Activated CD4-positive, alpha-beta T cell treated with anti-CD3 and anti-CD28 coated beads, Interleukin-2, Interleukin-6, amounts not matched to agents 100 ng/mL and 50 ng/mL, durations not matched to agents 16 hours and 8 hours (primary cell): ENCODE data around the gene SLC25A43.
"Not testable (repeated sequence)": the region's sequence is repeated elsewhere in the genome, so short reads cannot be mapped to it uniquely, and the experiment has no call there.

Experiments
- DNase-seq: peaks from one replicate; pipeline ENCODE4 v3.0.0-alpha.2; 2020

Gene SLC25A43

DNA sequence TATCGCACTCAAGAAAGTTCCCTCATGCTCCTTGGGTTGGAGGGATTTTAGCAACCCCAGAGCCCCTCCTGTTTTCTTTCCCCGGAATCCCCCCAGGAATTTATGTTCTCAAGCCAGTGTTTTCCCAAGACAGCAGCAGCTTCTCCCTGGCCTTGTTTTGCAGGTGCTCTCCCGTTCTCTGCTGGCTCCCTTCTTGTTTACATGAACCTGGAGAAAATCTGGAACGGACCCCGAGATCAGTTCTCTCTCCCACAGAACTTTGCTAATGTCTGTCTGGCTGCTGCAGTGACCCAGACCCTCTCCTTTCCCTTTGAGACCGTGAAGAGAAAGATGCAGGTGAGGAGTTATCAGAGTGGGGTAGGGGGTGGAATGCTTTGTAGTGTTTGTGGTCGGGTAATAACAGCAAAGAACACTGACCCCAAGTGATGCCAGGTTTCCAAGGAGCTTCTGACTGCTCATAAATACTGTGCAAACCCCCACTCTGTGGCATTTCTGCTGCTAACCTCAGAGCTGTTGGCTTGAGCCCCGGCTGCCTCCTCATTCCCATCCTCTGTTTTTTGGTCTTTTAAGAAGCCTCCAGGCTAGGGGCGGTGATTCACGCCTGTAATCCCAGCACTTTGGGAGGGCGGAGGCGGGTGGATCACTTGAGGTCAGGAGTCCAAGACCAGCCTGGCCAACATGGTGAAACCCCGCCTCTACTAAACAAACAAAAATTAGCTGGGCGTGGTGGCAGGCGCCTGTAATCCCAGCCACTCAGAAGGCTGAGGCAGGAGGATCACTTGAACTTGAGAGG is 11.1 kb downstream of the SLC25A43 start:
- DNase-seq, result no peak

DNA sequence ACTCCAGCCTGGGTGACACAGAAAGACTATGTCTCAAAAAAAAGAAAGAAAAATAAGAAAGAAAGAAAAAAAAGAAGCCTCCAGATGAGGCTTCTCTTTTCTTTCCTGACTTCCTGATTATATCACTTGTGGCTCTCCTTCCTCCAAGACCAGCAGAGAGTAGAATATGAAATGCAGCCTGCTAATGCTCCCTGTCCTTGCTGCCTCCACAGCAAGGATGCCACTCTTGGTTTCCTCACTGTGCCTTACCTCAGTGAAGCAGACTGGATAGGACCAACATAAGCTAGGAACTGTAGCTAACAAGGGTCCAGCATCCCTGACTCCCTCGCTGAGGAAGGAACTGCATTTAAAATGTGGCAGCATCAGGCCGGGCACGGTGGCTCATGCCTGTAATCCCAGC is 11.7 kb downstream of the SLC25A43 start:
- DNase-seq, result no peak

- DNase-seq, result no peak
These were observed 12.8 kb downstream of the SLC25A43 start for GRCh38 chrX:119411959-119412358.

GRCh38 chrX:119417376-119417775 is 18.2 kb downstream of the SLC25A43 start:
- DNase-seq, result no peak

DNA sequence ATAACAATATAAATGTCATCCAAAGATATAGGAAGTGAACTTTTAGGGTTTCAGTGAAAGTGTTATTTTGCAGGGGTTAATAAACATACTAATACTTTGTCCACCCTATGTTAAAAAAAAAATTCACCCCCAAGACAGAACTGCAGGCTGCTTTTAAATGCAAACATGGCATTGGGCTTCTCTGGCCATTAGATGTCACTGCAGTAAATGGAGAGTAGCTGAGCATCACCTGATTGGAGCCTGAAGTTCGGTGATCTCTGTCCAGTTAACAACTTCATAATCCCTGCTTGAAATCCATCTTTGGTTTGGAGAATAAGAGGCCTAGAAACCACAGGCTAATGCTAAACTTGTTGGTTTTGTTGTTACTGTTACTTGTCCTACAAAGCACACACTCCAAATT is 18.7 kb downstream of the SLC25A43 start:
- DNase-seq, result no peak

DNA sequence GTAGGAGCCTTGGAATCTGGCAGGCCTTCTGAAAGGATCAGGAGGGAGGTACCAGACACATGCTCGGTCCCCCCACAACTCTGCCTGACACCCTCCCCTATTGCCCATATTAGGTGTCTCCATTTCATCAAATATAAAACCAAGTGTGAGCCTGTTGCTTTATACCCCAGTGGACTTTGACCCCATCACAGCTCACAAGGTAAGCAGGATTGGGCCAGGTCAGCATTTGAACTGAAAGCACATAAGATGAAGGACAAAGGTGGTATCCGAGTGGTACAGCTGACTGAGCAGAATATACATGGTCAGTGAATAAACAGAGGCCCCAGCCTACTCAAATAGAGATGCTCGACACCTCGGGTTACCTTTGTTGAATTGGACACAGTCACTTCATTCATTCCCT is 20.0 kb downstream of the SLC25A43 start:
- DNase-seq, result no peak

DNA sequence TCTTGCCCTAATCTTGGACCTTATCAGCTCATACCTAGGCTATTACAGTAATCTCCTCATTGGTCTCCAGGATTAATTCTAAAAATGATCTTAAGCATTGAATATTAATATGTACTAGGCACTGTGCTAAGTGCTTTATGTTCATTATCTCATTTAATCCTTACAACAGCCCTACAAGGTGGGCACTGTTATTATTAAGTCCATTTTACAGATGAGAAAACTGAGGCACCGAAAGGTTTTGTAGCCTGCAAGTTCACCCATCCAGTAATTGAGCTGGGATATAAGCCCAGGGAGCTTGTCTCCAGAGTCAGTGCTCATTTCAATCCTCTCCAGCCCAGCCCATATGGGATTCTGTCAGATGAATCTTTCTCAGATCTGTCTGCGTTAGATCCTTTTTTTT is 20.8 kb downstream of the SLC25A43 start:
- DNase-seq, result no peak

DNA sequence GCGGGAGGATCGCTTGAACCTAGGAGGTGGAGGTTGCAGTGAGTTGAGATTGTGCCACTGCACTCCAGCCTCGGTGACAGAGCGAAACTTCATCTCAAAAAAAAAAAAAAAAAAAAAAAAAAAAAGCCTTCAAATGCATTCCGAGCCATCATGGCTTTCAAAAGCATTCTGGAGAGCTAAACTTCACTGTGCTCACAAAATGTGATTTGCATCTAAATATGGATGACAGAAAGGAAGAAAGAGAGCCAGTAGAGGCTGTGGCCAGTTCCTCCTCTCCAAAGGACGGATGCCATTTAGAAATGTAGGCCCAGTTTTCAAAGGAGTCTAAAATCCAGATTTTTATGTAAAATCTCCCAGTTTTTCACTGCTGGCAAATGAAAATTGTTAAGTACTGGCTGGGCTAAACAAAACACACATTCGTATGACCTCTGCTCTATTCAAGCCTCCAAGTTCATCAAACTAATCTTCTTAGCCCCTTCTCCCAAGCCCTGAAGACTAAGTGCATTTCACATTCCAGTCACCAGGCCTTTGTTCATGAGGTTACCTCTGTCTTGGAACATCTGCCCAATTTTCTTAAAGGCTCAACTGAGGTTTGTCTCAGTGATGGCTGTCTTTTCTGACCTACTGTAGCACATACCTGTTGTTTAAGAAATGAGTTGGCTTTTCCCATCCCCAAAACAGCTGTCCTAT is 22.0 kb downstream of the SLC25A43 start:
- DNase-seq, result no peak

DNA sequence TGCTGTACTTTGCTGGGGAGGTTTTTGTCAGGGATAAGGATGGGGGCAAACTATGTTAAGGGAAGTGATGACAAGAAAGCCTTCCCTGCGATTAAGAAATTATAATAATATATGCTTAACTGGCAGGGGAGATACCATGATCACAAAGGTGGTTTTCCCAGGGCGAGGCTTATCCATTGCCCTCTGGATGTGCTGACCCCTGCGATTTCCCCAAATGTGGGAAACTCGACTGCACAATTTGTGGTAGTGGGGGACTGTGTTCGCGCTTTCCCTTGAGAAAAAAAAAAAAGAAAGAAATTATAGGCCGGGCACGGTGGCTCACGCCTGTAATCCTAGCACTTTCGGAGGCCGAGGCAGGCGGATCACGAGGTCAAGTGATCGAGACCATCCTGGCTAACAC is 24.5 kb downstream of the SLC25A43 start:
- DNase-seq, result no peak

DNA sequence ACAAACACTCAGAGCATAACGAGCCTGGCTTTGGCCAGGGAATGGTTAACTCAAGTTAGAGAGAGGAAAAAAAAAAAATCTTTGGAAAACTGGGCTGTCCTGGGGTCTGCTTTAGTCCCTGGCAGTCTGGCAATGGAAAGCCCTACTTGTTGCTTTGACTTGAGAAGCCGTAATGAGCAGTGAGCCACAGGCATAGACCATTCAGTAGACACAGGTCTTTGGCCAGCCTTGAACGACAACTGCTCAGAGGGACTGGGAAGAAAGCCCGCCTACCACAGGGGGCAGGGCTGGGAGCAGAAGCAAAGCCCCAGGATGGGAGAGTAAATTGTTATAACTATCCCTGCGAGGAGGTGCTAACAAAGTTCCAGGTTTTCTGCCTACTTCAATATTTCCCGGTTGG is 25.9 kb downstream of the SLC25A43 start:
- no peak for DNase-seq

DNA sequence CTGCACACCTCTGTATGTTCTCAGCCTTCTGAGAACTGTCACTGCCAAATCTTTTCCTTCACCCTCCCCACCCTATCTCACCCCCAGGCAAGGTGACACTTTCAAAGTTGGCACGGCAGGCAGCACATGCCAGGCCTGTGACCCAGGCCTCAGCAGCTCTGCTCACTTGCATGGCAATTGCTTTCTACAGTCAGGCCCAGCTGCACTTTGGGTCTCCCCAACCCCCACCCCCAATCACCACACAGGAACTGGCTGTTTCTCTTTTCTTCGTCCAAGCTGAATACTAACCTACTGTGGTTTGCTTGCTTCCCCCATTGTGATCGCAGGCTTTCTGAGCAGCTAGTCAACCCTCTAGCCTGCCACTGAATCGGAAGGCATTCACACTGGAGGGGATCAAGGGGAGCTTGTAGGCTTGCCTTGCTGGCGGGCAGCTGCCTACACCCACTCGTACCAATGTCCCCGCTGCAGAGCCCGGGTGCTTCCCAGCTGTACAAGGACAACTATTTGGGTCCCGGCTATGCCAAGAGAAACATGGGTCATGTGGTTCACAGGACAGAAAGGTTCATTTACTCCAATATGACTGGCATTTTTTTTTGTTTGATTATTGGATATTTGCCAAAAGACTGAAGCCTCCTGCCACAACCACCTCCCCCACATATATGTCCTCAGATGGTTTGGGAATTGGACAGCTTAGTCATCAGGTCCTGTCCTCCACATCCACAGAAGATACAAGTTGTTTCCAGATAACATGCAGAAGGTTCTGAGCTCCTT is 28.1 kb downstream of the SLC25A43 start:
- no peak for DNase-seq

- no peak for DNase-seq
These were observed 28.7 kb downstream of the SLC25A43 start for GRCh38 chrX:119427795-119428185.

GRCh38 chrX:119429471-119429870 is 30.3 kb downstream of the SLC25A43 start:
- no peak for DNase-seq

DNA sequence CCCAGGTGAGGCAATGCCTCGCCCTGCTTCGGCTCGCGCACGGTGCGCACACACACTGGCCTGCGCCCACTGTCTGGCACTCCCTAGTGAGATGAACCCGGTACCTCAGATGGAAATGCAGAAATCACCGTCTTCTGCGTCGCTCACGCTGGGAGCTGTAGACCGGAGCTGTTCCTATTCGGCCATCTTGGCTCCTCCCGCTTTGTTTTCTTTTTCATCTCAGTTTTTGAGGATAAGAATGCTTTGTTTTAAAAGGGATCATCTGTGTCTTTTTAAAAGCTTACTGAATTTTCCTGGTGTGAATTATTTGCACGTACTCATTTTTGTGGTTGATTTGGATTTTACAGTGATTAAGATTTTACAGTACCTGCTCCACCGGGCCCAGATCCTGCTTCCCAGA is 42.2 kb downstream of the SLC25A43 start:
- DNase-seq, result not testable (repeated sequence)

GRCh38 chrX:119442286-119442685 is 43.1 kb downstream of the SLC25A43 start:
- DNase-seq, result no peak

DNA sequence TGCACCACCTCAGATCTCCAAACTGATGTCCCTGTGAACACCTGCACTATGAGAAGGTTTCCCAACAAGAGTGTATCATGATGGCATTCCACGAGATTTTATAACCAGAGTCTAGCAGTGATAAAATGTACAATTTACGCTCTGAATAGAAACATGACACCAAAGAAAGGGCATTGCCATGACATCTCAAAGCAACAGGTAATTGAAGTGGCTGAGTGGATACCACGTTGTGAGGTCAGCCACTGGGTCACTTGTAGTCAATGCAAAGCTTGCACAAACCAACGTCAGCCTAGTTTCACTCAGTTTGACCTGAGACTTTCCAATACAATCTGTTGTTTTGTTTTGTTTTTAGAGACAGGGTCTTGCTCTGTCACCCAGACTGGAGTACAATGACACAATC is 54.1 kb downstream of the SLC25A43 start:
- no peak for DNase-seq

- no peak for DNase-seq
These were observed 56.1 kb downstream of the SLC25A43 start for GRCh38 chrX:119455264-119455663.

DNA sequence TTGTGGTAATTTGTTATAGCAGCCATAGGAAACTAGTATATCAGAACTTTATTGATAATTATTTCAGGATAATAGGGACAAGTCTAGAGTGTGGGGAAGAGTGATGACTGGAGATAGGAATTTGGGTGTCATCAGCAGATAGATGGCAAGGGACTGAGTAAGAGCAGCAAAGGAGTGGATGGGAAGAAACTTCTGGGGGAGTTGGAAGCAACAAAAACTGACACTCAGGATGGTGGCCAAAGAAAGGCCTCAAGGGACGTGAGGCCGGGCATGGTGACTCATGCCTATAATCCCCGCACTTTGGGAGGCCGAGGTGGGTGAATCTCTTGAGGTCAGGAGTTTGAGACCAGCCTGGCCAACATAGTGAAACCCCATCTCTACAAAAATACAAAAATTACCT is 60.0 kb downstream of the SLC25A43 start:
- DNase-seq, result no peak

GRCh38 chrX:119465555-119465954 is 66.4 kb downstream of the SLC25A43 start:
- no peak for DNase-seq

DNA sequence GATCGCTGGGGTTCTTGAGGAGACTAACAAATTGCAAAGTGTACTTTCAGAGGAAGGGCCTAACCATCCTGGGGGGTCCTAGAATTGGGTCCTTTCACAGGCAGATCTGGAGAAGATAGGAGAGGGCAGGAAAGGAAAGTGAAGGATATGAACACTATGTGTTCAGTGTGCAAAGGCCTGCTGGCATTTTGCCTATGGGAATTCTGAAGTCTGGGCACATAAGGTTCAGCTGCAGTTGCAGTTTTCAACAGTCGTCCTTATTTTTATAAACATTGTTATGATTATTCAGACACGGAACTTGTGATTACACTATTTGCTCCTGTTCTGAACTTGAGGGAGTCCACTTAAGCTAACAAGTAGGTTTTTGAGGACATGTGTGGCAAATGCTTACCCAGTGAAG is 67.8 kb downstream of the SLC25A43 start:
- DNase-seq, result no peak

DNA sequence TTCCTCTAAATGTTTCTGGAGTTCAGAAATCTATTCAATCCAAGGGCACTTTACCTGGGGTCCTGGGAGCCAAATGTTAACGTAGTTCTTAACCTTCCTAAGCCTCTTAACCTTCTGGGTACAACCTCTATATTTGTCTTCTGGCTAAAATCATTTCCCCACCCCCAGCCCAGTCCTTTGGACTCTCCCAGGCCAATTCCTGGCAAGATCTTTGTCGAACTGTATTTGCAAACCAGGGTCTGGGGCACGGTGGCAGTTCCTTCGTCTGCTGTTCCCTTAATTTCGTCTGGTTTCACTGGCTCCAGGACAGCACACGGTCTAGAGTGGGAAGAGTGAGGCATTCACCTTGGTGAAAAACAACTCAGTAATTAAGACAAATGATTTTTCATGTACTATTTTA is 68.3 kb downstream of the SLC25A43 start:
- no peak for DNase-seq

DNA sequence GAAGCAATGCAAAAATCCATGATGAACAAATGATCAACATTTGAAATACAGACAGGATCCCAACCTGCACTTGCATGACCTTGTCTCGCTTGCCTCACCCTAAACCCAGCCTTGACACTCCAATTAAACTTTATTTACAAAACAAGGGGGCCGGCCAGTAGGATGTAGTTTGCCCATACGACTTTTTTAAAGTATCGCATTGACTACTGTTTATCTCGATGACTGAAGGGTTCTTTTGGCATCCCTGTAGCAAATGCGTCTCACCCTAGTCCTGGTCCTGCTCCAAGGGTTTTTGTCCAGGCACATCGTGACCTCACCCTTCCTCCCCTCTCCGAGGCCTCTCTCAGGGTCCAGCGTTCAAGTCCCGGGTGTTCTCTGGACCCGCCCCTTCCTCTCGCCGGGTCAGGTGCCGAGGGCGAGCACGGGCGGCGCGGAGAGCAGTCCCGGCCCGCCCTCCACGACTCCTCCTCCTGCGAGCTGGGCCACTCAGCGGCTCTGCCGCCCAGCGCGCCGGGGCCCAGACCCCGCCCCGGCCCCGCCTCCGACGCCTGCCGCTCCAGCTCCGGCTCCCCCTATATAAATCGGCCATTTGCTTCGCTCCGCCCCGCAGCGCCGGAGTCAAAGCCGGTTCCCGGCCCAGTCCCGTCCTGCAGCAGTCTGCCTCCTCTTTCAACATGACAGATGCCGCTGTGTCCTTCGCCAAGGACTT is 68.9 kb downstream of the SLC25A43 start, which contains the start of gene SLC25A5:
Gene SLC25A5 (plus strand): TSS at position 603 of the 709 bp plus-strand sequence. CDS start 72 bp downstream, at position 675.
- peak; percentile 89 for DNase-seq
